Stomach (tissue), 9 donors: ENCODE measurements around the gene STIP1. TPM values are rescaled to one million over a fixed set of nuclear protein-coding genes. Genes with fewer than 3 reads are reported as not detected.
"Not testable (repeated sequence)": the region's sequence is repeated elsewhere in the genome, so short reads cannot be mapped to it uniquely, and the experiment has no call there.

Experiments
- DNase-seq, 2 donors: peaks; one replicate each; pipeline versions ENCODE4 v3.0.0 to v3.0.0-alpha.2; 2013 to 2019
- H3K27ac ChIP-seq, 5 donors: fragments of 200-600 bp in 4 of 5; sonication (generic) in 4 of 5; one replicate each; pipeline ENCODE4 v1.5.1; 2013 to 2019; ENCODE audit warnings: mild to moderate bottlenecking in 1 of 5, moderate library complexity in 1 of 5
- H3K27me3 ChIP-seq, 3 donors: fragments of 200-600 bp; sonication (generic); one replicate each; pipeline ENCODE4 v1.5.1; 2017 to 2019; ENCODE audit warnings: mixed run types in 1 of 3
- H3K36me3 ChIP-seq, 4 donors: fragments of 200-600 bp; sonication (generic); 1 replicate in 3 of 4; 2 replicates in 1 of 4; pipeline ENCODE4 v1.5.1; 2016 to 2019
- H3K4me1 ChIP-seq, 4 donors: fragments of 200-600 bp; sonication (generic); one replicate each; pipeline ENCODE4 v1.5.1; 2016 to 2019
- H3K4me3 ChIP-seq, 4 donors: fragments of 200-600 bp; sonication (generic) in 3 of 4; one replicate each; pipeline ENCODE4 v1.5.1; 2016 to 2019; ENCODE audit warnings: mild to moderate bottlenecking in 1 of 4
- H3K9me3 ChIP-seq, 4 donors: fragments of 200-600 bp; sonication (generic); one replicate each; pipeline ENCODE4 v1.5.1; 2016 to 2019
- EP300 ChIP-seq: sonication (generic); formaldehyde crosslinking; IDR thresholded peaks from one replicate; pipeline ENCODE4 v1.6.1; 2017; ENCODE audit warnings: antibody characterized with exemption
- POLR2A ChIP-seq, 4 donors: fragments of 450-650 bp; IDR thresholded peaks; one replicate each; pipeline ENCODE4 v1.6.1; 2016; ENCODE audit warnings: antibody characterized with exemption in 4 of 4, control low read depth in 2 of 4, mild to moderate bottlenecking in 1 of 4, moderate library complexity in 1 of 4
- POLR2AphosphoS5 ChIP-seq, 3 donors: sonication (generic); formaldehyde crosslinking; IDR thresholded peaks; one replicate each; pipeline ENCODE4 v1.6.1; 2016; ENCODE audit warnings: antibody characterized with exemption in 3 of 3
- WGBS, 5 donors: extraction: QIAGEN DNeasy Blood & Tissue Kit in 3 of 5; methylation state at CpG; one replicate each; pipeline versions ENCODE4 v1.1.5 to v1.1.7; 2013 to 2018; 5-methylcytosine and 5-hydroxymethylcytosine counted together
- intact Hi-C: fragments of 100-400 bp; cut with DNase I; formaldehyde crosslinking; loops from one replicate; pipeline ENCODE4 v1.15.1; 2023; ENCODE audit warnings: low total_unique reads
- polyA plus RNA-seq, 3 donors: library from polyadenylated mRNA; stranded (reverse); fragments of 200-250 nt; gene quantifications; one replicate each; pipeline ENCODE4 v1.2.3, GENCODE V29; 2013
- total RNA-seq, 5 donors: library from RNA; depleted of rRNA; stranded (reverse); fragments of >200 nt; gene quantifications; one replicate each; pipeline versions ENCODE4 v1.1.0 to v1.2.3, GENCODE V29; 2014 to 2016
- TF ChIP-seq, protein P1 (sequence below), 7 experiments: fragments of 450-650 bp in 4 of 7; fragments of 200-600 bp in 3 of 7; sonication (generic) in 3 of 7; IDR thresholded peaks; one replicate each; pipeline ENCODE4 v1.5.1; 2016 to 2019; ENCODE audit warnings: antibody characterized with exemption in 7 of 7, control low read depth in 2 of 7, mild to moderate bottlenecking in 1 of 7
- donor health status: healthy with polysubstance abuse.
- donor health status: Bipolar disorder and iron deficiency.
- donor health status: healthy.

The STIP1 gene
- total and polyA plus RNA-seq, 8 donors: 27.4 to 259 (median 54.7) TPM

DNA sequence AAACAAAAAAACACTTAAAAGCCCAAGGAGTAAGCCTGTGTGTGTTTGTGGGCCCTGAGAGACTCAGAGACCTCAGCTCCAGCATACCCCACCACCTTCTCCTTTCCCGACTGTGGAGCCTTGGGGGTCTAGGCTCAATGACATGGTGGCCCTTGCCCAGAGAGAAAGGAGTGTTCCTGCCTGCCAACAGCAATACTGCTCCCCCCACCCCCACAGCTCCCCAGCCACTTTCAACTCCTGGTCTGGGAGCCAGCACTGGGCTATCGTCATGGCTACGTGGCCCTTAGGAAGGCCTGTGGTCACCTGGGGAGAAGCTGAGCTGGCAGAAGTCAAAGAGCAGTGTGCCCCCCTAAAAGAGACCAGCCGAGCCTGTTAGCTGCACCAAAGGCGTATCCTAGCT, 58.1 kb downstream of the STIP1 start:
- Histone ChIP-seq H3K27me3 (no peaks in the 10 kb centered on the region), H3K36me3 (peaks cover 14 to 21% (median 16%) of the 10 kb centered on the region in 4 donors), H3K4me3 (no peak overlapping the region), H3K4me1 (peaks cover 40 to 75% (median 69%) of the 10 kb centered on the region in 4 donors), H3K9me3 (no peaks in the 10 kb centered on the region), H3K27ac (peak overlapping the region in 1 of 5 donors; percentile 22)
- no peak for DNase-seq
- TF ChIP-seq POLR2AphosphoS5 (IDR thresholded peaks at IDR 0.05): no peak
- TF ChIP-seq, protein P1, sequence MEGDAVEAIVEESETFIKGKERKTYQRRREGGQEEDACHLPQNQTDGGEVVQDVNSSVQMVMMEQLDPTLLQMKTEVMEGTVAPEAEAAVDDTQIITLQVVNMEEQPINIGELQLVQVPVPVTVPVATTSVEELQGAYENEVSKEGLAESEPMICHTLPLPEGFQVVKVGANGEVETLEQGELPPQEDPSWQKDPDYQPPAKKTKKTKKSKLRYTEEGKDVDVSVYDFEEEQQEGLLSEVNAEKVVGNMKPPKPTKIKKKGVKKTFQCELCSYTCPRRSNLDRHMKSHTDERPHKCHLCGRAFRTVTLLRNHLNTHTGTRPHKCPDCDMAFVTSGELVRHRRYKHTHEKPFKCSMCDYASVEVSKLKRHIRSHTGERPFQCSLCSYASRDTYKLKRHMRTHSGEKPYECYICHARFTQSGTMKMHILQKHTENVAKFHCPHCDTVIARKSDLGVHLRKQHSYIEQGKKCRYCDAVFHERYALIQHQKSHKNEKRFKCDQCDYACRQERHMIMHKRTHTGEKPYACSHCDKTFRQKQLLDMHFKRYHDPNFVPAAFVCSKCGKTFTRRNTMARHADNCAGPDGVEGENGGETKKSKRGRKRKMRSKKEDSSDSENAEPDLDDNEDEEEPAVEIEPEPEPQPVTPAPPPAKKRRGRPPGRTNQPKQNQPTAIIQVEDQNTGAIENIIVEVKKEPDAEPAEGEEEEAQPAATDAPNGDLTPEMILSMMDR (IDR thresholded peaks at IDR 0.05): no peak
- no peak for TF ChIP-seq EP300
- TF ChIP-seq POLR2A (IDR thresholded peaks at IDR 0.05): no peak
- intact Hi-C loops: no loop called here
- WGBS, 5 donors: 41 to 65% (median 48%) methylated on average over 5 of the region's 5 CpGs

DNA sequence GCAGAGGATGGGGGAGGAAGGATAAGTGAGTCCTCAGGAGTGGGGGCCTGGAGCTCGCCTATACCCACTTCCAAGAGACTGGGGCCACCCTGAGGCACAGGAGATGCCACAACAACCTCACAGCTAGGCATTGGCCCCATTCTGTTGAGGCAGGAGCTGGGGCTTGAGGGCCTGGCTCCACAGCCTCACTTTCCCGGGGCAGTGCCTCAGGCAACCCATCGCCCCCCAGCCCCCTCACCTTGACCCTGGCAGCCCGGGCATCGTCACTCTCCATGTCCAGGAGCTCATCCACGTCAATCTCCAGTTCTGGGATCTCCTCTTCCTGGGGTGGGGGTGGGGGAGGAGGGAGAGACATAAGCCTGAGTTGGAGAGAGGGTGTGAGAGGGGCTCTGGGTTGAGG, 59.0 kb downstream of the STIP1 start:
- no peaks in the 10 kb centered on the region for H3K27me3 ChIP-seq
- no peak for DNase-seq
- H3K4me1 ChIP-seq: peaks cover 33 to 66% (median 60%) of the 10 kb centered on the region in 4 donors
- H3K4me3 ChIP-seq: peak overlapping the region; percentile 69 to 85 (median 74)
- WGBS, 5 donors: 15 to 30% (median 24%) methylated on average over 2 to 6 of the region's 6 CpGs
- H3K27ac ChIP-seq: peak overlapping the region; percentile 76 to 93 (median 86)
- peaks cover 14 to 18% (median 15%) of the 10 kb centered on the region in 4 donors for H3K36me3 ChIP-seq
- TF ChIP-seq EP300: no peak
- TF ChIP-seq POLR2AphosphoS5 (IDR thresholded peaks at IDR 0.05): no peak
- no peak for TF ChIP-seq POLR2A (IDR thresholded peaks at IDR 0.05)
- TF ChIP-seq, protein P1 (IDR thresholded peaks at IDR 0.05): no peak
- intact Hi-C loops: no loop called here
- no peaks in the 10 kb centered on the region for H3K9me3 ChIP-seq

DNA sequence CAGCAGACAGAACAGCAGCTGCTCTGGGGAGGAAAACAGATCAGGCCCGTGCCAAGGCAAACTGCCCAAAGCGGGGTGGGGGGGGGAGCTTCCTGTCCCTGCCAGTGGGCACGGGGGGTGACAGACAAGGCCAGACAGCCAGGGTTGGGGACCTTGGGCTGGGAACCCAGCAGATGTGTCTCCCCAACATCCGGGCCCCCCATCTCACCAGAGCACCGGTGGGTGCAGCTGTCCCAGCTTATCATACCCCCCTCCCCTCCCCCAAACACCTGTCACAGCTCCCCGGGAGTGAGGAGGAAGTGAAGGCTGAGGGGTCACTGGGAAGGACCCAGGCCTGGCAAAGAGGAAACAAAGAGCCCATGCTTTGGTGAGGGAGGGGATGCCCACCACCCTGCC, 59.4 kb downstream of the STIP1 start:
- H3K27ac ChIP-seq: peak overlapping the region; percentile 76 to 93 (median 86)
- H3K36me3 ChIP-seq: peaks cover 14 to 18% (median 15%) of the 10 kb centered on the region in 4 donors
- H3K4me3 ChIP-seq: peak overlapping the region; percentile 69 to 85 (median 74)
- peaks cover 28 to 63% (median 57%) of the 10 kb centered on the region in 4 donors for H3K4me1 ChIP-seq
- no peaks in the 10 kb centered on the region for H3K27me3 ChIP-seq
- no peak for TF ChIP-seq EP300
- TF ChIP-seq, protein P1 (IDR thresholded peaks at IDR 0.05): no peak
- no peak for TF ChIP-seq POLR2AphosphoS5 (IDR thresholded peaks at IDR 0.05)
- TF ChIP-seq POLR2A (IDR thresholded peaks at IDR 0.05): no peak
- DNase-seq: peak in 1 of 2 donors; percentile 66
- H3K9me3 ChIP-seq: no peaks in the 10 kb centered on the region
- intact Hi-C loops: no loop called here
- 0 to 4% (median 2%) methylated on average over 2 to 6 of the region's 6 CpGs for WGBS, 5 donors

DNA sequence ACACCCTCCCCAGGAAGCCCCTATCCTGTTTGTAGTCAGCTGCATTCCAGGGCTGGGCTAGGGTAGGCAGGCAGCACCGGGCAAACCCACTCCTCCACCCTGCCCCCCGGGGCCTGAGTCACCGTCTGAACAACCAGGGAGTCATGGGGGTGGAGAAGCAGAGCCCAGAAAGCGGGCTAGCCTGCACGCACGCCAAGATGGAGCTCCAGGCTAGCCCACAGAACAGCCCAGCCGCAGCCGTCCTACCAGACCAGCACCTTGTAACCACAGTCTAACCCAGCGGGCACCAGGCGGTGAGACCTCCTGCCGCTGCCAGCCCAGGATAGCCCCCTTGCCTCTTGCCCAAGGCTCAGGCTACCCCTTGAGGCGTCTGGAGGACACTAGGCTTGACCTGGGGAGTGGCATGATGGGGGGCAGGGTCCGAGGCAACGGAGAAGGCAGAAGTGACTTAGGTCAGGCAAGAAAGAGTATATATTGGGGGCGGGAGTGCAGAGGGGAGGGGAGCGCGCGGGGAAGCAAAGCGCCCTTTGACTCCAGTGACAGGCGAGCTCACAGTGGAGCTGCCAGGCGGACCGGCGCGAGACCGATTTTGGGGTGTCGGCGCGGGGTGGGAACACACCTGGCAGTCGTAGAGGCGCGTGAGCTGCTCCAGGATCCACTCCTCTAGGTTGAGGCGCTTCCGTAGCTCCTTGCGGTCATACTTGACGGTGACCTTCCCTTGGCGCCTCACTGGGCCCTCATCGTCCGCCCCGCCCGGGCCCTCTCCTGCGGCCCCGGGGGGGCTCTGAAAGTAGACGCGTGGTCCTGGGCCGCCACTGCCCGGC, 60.0 kb downstream of the STIP1 start:
- Histone ChIP-seq H3K27ac (peak overlapping the region; percentile 76 to 93 (median 86)), H3K27me3 (no peaks in the 10 kb centered on the region), H3K4me1 (peaks cover 32 to 67% (median 61%) of the 10 kb centered on the region in 4 donors), H3K9me3 (no peaks in the 10 kb centered on the region), H3K36me3 (peaks cover 14 to 18% (median 15%) of the 10 kb centered on the region in 4 donors), H3K4me3 (peak overlapping the region; percentile 69 to 85 (median 74))
- DNase-seq: peak; percentile 70 to 92
- 0 to 4% (median 1%) methylated on average over 32 to 46 of the region's 46 CpGs for WGBS, 5 donors
- intact Hi-C loops: no loop called here
- TF ChIP-seq POLR2A (IDR thresholded peaks at IDR 0.05) (no peak), POLR2AphosphoS5 (IDR thresholded peaks at IDR 0.05) (peak in 2 of 3 donors; percentile 53 to 62)

DNA sequence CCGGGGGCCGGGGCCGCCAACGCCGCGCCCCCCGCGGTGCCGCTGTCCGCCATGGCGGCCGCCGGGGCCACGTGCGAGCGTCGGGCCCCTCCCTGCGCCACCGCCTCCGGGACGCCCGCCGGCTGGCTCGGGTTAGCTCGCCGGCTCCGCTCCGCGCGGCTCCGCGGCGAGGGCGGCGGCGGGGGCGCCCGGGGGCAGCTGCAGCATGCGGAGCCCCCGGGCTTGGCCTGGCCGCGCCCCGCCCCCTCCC, 60.6 kb downstream of the STIP1 start:
- intact Hi-C loops, H3K27me3 ChIP-seq, DNase-seq, H3K9me3 ChIP-seq: not testable (repeated sequence)
- peaks cover 14 to 18% (median 15%) of the 10 kb centered on the region in 4 donors for H3K36me3 ChIP-seq
- WGBS, 5 donors: 0 to 6% (median 0%) methylated on average over 3 to 34 of the region's 43 CpGs; no CpG with 5 or more reads in 1 of the 5 donors
- H3K27ac ChIP-seq: peak overlapping the region; percentile 76 to 93 (median 86)
- H3K4me1 ChIP-seq: peaks cover 33 to 69% (median 64%) of the 10 kb centered on the region in 4 donors
- H3K4me3 ChIP-seq: peak overlapping the region; percentile 69 to 85 (median 74)
